NCI-H2029 treated with DMSO at 0.1 percent for 48 hours (cell line): ENCODE data around the gene KRT74.

Experiments used
- DNase-seq: peaks from one replicate; lab custom pipeline; 2025; lab: John Stamatoyannopoulos, UW

The KRT74 gene

DNA sequence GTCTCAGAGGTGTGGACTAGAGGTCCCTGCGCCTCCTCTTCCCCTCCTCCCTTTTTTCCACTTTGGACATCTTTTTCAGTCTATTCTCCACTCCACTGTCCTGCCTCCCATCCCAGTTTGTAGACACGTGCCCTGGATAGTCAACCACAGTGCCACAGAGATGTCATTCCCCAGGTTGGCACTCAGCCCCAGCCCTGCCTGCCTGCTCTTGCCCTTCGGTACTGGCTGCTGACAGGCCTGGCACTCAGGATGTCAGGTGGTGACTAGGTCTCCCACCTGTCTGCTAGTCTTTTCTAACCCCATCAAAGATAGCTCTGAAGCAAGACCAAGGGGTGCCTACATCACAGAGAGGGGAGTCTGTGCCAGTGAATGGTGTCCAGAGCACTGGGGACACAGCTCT, 36.5 kb downstream of the KRT74 start:
- DNase-seq, result no peak

DNA sequence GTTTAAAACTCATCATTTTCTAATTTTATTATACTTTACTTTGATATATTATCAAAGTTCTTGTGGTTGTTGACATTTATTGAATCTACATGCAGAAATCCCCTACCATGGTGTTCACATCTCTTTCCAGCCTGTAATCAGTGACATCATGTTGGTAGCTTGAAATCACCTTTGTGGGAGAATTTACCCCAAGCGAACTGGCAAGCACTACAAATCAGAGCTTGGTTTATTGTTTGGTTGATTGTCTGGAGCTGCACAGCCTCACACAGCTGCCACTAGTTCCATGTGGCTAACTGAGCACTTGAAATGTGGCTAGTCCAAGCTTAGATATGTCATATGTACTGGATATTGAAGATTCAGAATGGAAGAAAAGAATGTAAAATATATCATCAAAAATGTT, 38.1 kb downstream of the KRT74 start:
- DNase-seq, result no peak

DNA sequence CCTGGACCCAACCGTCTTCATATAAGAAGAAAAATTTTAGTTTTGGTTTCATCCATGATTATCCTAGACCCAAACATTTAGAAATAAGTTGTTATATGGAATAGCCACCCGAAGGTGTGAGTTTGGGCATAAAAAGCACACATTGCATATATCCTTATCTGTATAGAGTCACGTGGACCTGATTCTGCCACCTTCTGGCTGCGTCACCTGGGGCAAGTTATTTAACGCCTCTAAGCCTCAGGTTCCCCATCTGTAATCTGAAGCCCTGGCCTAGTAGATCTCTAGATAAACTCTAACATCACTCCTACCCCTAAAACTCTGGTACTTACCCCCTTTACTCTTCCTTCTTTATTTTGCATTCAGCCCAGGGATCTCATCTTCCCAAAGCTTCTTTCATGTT, 39.2 kb downstream of the KRT74 start:
- no peak for DNase-seq

DNA sequence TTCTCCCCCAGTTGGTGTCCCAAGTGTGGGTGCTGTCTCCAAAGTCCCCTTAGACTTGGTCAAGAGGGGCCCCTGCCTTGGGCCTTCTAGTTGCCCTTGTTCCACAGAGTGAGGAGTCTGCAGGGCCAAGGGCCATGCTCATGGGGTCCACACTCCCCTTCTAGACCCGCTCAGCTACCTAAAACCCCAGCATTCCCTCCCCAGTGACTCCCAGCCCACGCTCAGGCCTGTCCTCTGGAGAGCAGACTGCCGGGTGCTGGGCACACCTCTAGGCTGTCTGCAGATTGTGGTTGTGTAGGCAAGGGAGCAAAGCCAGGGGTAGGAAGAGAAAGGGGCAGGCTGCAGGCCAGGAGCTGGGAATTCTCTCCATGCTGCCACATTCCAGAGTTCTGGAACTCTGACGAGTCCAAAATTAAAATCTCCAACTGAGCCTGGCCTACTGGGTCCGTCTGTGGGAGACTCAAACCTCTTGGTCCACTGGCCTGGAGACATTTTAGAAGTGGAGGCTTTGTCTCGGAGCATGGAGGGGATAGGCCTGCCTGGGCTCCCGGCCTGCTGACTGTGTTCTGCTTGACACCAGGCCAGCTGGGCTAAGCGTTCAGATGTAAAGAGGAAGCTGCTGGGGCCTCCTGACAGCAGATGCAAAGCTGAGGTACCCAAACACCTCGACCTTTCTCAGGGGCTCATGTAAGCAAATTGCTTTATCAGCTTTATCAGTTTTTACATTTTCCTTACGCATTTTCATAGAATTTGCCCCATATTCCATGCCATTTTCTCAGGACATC, 39.8 kb downstream of the KRT74 start:
- DNase-seq, result no peak

DNA sequence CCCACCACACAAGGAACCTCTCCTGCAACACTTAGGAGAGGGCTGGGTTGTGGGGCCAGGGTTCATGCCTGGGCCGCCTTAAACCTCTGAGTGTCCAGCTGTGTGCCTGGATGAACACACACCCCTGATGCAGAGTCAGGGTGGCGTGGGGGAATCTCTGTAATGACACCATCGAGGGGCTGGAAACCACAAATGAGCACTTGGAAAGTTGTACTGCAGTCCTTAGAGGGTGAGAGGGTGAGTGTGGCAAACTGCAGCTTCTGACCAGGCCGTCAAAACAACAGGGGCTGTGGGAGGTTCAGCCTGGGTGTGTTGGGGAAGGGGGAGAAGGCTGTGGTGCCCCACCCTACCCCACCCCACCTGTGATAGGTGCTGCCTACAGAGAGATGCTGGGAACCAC, 41.0 kb downstream of the KRT74 start:
- no peak for DNase-seq

DNA sequence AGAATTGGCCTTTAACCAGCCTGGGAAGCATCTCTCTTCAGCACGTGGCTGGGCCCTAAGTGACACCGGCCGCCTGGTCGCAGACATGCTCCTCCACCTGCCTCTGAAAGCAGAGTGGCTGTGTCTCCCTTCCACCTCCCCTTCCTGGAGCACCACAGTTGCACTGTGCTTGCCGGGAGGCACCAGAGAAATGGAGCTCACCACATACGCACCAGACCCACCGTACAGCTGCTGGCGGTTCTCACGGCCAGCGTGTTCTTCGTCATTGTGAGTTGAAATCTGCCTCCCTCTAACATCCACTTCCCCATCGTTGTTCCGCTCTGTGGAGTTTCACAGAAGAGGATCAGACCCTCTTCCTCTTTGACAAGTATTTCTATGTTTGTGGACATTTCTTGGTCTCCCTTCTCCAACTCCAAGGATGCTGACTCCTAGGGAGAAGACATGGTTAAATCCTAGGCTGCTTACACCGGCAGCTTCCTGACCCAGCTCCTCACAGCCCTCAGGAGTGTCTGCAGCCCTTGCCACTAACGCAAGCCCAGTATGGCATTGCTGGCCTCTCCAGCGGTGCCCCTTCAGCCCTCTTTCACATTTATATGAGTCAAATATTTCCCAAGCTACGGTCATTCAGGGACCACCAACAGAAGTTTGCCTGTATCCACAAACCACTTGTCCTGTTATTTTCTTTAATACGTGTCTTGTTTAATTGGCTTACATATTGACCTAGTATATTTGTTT, 41.9 kb downstream of the KRT74 start:
- DNase-seq, result no peak

DNA sequence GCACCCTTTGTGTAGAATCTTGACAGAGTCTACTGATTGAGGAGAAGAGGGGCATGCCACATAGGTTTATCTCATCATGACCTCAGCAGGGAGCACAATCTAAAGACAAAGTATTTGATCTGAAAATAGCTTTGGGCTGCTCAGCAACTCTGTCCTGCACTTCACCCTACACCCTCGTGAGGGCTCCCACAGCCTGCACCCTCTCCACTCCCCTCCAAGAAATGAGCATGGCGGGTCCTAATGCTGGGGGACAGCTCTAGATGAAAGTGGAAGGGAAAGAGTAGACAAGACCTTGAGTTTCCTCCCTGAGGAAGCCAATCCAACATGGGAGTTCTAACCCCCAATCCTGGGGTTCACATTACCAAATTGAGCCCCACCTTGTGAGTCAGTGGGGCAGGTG, 42.7 kb downstream of the KRT74 start:
- no peak for DNase-seq

DNA sequence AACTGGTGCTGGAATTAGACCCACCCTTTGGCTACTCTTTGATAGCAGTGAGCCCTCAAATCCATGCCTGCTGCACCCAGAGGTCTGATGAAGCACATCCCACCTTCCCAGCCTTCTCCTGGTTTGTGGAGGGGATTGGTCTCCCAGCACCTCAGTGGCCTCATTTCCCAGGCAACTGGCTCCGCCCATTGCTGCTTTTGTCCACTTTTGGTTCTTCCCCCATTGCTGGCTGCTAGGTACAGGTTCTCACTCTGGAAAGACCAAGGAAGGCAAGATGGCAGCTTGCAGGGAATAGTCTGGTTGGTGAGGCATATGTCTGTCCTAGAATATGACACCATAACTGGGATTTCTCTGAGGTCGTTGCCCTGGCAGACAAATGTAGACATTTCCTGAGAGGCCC, 43.3 kb downstream of the KRT74 start:
- no peak for DNase-seq

DNA sequence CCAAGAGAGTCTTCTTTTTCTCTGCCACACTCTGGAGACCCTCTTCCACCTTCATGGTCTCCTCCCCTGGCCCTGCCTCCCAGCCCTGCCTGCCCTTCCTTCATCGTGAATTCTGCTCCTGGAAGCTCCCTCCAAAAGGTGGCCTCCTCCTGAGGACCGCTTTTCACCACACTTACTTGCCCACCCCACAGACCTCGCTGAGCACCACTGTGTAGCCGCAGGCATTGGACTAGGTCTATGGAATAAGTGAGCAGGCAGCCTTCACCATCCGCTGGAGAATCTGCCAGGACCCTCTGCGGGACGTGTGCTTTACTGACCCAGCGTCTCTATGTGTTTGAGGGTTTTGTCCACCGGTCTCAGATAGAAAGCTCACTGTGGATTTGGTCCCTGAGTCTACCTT, 43.8 kb downstream of the KRT74 start:
- no peak for DNase-seq

DNA sequence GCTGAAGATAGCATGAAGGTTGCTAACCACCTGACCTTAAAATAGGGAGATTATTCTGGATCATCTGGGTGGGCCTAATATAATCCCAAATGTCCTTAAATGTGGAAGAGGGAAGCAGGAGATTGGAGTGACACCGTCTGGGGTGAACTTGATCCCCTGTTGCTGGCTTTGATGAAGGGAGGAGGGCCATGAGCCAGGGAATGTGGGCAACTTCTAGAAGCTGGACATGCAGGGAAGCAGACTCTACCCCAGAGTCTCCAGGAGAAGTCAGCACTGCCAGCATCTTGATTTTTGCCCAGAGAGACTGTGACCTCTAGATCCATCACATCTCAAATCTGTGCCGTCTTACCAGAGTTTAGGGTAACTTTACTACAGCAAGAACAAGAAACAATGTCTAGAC, 44.2 kb downstream of the KRT74 start:
- no peak for DNase-seq

DNA sequence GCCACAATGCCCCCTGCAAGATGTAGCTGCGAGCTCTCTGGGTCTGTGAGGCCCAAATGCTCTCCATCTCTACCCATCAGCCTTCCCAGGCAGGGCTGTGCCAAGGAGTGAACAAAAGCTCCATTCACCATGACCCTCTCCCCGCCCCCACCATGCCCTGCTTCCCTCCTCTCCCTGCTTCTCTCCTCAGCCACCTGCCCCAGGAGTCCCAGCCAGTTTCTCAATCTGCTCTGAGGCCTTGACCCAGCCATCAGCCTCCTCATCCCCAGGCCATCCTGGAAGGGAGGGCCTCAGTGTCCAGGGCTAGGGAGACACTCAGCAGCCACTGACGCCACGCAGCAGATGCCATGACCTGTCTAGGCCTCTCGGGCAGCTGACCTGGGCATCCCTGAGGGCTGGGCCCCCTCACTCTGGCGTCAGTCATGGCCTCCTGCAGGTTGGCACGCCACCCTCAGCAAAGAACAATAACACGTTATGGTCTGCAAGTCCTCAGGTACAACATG, 45.0 kb downstream of the KRT74 start:
- no peak for DNase-seq

DNA sequence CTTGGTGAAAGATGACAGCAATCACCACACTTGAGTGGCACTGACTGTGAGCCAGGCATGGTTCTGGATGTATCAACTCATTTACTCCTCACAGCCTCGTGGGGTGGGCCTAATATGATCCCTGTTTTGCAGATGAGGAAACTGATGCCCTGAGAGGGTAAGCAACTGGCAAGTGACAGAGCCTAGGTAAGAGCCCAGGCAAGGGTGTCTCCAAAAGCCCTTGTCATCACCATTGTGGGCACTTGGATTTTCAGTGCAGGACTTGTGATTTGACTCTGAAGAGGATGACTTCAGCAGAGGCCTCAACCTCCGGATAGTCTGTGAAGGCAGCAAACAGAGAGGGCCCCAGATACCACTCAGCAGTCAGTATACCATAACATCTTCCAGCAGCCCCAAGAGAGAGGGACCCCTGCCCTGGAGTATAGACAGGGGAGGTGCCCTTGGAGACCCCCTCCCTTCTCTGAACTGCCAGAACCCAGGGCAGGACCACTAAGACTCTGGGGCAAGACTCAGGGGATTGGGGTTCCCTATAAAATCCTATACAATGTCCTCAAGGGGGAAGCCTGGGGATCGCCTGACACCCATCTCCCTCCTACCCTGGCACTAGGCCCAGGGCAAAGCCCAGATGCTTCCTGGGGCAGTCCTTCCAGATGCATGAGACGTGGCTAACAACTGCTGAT, 46.4 kb downstream of the KRT74 start:
- no peak for DNase-seq

DNA sequence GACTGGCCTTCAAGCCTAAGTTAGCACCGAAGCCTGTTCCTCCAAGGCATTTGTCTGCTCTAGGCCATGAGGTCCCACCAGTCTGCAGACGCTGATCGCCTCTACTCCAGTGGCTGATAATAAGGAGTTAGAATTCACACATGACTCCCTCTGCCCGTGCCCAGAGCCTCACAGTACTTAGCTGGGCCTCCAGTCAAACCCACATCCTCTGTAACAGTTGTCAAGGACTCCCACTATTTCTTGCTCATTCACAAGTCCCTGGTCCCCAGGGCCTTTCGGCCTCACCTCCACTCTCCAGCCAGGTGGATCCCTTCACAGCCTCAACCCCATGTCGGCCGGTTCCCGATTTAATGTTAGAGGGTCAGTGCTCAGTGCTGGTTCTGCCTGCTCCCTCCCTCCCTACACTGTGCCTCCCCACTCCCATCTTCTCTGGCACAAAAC, 47.1 kb downstream of the KRT74 start:
- DNase-seq, result no peak

DNA sequence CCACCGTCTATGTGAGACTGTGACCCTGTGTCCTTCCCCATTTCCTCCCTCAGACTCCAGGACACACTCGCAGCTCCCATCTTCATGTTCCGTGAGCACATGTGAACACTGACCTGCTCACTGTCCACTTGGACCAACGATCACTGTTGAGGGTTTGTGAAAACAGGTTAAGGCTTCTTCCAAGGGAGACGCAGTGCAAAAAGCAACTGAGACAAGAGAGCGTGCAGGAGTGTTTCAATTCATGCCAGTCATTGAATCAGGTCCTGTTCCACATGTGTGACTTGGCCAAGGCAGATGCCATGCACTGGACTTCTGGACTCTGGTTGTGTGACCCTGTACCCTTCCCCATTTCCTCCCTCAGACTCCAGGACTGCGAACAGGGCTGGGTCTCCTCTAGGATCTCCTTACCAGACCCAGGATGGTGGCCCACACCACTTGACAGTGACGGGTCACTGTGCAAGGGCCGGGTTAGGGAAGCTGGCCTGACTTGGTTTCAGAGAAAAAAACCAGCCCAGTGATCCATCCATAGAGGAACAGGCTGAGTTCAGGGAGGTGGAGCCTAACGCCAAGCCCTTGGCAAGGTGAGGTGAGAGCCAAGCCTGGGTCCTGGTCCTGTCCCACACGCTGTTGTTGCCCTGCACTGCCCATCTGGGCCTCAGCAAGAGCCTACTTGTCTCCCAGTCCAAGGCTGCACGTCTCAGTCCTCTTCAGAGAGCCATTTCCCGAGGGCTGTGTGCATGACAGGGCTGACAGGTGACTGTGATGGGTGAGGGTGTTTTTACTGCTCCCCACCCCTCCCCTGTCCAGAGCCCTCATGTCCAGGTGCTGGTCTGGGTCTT, 47.8 kb downstream of the KRT74 start:
- DNase-seq, result no peak

DNA sequence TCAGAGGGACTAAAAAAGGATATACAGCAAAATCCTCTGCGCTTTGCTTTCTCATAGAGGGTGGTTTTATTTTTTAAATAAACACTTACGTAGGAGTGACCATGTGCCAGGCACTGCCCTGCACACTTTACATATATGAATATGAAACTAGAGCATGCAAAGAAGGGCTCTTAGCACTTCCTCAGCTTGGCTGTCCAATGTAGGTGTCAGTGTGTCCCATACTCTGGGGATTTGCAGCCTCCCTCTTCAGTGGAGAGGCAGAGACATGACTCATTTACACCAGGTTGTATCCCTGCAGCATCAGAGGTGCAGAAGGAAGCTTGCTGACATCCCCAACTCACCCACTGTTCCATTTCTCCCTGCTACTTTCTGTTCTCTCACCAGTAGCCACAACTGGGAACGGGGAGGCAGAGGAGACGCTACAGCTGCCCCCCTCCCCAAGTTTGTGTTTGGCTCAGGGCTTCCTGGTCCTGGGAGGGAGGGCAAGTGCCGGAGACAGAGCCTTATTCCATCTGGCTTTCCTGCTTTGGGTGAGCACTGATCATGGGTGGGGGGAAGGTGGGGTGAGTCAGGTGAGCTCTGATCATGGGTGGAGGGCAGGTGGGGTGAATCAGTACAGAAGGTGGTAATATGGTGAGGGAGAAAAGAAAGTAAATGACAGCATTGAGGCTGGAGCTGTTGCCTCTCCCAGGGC, 48.6 kb downstream of the KRT74 start:
- DNase-seq, result no peak

DNA sequence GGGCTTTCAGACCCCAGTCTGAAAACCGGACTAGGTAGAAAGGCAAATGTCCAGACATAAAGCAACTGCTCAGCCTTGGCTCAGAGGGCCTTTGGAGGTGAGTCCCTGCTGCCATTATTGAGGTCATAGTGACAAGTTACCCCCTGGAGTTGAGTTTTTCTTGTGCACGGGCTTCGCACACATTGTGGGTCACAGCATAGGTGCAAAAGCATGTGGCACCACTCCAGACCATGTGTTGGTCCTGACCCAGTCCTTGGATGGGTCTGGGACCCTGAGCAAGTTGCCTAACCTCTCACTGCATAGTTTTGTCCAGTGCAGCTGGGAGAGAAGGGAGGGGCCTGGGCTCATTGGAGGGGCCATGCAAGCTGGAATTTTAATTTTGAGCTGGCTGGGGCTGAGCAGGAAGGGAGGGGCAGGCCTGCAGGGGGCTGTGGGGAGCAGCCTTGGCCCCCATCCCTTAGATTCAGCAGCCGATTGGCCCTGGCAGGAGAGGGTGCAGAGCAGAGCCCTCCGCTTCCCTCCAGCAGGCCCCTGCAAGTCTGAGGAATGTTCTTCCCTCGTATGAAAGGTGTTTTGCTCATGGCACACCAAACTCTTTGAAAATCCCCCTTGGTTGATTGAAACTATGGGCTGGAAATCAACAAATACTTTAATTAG, 49.3 kb downstream of the KRT74 start:
- DNase-seq, result no peak

DNA sequence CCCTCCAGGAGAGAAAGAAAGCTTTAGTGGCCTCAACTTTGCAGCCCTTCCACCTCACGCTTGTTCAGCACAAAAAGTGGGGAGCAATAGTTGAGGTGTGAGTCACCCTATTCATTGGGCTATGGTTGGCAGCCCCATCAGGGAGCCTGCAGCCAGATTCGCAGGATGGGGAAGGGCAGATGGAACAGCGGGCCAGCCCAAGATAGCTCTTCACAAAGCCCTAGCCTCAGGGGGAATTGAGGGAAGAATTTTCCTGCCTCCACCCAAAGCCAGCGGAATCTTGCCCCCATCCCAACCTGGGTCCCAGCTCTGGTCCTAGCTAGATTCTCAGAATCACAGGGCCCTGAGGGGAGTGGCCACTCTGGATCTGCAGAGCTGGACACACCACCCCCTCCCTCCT, 49.8 kb downstream of the KRT74 start:
- DNase-seq, result no peak

DNA sequence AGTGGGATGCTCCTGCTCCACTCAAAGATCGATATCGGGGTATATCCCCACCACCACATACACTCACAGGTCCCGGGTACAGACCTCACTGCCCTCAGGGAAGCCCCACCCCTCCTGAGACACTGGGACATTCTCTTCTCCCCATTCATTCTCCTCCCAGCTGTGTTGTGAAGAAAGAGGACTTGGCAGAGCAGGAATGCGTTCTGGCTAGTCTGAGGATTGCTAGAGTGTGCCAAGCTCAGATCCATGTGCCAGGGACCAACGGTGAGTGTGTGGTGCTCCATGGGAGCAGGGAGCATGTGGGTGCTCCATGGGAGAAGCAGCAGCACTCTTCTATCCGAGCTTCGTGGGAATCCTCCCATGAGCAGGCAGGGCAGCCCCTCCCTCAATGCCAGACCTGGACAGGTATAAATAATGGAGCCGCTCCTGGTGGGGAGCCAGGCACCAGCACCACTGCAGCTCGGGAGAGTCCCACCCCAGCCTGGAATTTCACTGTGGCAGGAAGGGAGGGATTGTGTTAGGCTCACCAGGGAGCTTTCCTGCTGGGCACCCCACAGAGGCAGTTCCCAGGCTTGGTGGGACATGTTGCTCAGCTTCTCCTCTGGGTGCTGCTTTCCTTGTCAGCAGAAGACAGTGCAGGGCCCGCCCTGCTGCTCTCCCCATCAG, 51.2 kb downstream of the KRT74 start:
- DNase-seq, result no peak

DNA sequence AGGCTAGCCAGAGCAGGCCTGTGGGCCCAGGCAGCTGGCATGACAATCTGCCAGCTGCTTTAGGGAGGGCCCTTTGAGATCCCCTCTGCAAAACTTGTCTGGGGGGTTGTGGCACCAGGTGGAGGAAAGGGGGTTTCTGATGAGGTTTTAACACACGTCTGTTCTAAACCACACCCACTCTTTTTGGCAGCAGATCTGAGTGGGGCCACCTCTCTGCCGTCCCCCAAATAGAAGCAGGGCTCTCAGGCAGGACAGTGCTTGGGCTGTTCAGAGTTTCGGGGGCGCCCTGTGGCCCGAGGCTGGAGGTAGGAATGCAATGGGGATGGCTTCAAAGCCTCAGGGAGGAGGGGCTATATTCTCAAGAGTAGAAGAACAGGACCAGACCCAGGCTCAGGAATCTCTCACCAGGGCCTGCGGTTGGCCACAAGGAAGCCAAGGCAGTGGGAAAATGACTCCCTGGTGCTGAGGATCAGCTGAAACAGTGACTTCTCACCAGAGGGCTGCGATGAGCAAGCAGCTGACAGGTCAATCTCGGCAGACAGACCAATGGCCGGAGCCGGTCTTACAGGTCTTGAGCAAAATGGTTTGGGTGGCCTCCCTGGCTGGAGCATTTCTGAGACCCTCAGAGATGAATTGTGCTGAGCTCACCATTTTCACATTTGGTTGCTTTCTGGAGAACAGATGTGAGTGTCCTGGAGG, 51.9 kb downstream of the KRT74 start:
- DNase-seq, result no peak

DNA sequence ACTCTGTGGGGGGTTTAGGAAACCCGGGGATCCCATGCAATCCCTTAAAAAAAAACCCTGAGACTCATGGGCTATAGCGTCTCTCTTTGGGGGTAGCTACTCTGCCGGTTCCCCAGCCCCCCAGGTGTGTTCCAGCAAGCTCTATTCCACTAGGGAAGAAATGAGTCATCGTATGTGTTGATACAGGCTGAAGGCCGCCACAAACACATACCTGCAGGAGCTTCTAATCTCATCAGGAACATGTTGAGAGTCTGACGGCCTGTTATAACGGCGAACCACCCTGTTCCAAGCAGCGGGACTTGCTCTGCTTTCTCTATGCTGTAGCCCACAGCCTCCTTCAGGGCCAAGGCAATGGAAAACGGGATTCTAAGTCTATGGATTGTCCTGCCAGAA, 52.5 kb downstream of the KRT74 start:
- DNase-seq, result no peak
